Neural crest cell (in vitro differentiated cells): Measurements from ENCODE around the gene SMC5. TPM values are rescaled to one million over a fixed set of nuclear protein-coding genes. Genes with fewer than 3 reads are reported as not detected.
"Not testable (repeated sequence)": the region's sequence is repeated elsewhere in the genome, so short reads cannot be mapped to it uniquely, and the experiment has no call there.

Experiments
- DNase-seq: peaks from one replicate; pipeline ENCODE4 v3.0.0; 2021; ENCODE audit warnings: low read depth, mixed read lengths, low spot score
- H3K27ac Mint-ChIP-seq: one replicate; pipeline ENCODE4 v1.8.0; 2021; ENCODE audit warnings: mild to moderate bottlenecking, mixed read lengths; ENCODE audit not compliant: unreplicated experiment
- H3K27me3 Mint-ChIP-seq: 2 replicates; pipeline ENCODE4 v1.8.0; 2021; ENCODE audit warnings: low read depth, mild to moderate bottlenecking, mixed read lengths
- H3K36me3 Mint-ChIP-seq: 2 replicates; pipeline ENCODE4 v1.8.0; 2021; ENCODE audit warnings: low read depth, mild to moderate bottlenecking, mixed read lengths
- H3K4me1 Mint-ChIP-seq: 2 replicates; pipeline ENCODE4 v1.8.0; 2021; ENCODE audit warnings: mixed read lengths
- H3K4me3 Mint-ChIP-seq: one replicate; pipeline ENCODE4 v1.8.0; 2021; ENCODE audit warnings: mild to moderate bottlenecking, mixed read lengths
- H3K9me3 Mint-ChIP-seq: 2 replicates; pipeline ENCODE4 v1.8.0; 2021; ENCODE audit warnings: mixed read lengths
- total RNA-seq: library from RNA; stranded (reverse); gene quantifications from 2 replicates; pipeline ENCODE4 v1.2.1, GENCODE V29; 2021
- TF ChIP-seq, protein P1 (sequence below): fragments of 200-600 bp; sonication (generic); conservative IDR thresholded peaks from 2 replicates; pipeline ENCODE4 v1.5.0; 2021; ENCODE audit warnings: antibody characterized with exemption, mild to moderate bottlenecking

The SMC5 gene
- total RNA-seq, 1 donor from 2014 or later: 28.7 TPM

DNA sequence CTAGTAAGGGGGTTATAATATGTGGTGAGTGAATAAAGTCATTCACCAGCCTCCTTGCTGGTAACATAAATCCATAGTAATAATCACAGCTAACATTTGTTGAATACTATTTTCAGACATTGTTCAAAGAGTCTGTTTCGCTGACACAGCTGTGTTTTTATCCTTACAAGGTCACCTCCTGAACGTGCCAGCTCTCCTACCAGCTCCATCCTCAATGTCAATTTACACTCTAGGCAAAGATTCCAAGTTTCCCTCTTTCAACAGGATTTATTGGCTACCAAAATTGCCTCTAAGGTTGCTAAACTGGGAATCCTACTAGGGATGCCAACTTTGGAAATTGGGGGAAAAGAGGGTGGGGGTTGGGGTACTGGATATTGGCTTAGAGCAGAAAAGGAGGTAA is 30.7 kb upstream of the SMC5 start:
- Mint-ChIP-seq H3K27me3 (no peaks in the 10 kb centered on the region), H3K9me3 (peaks cover 6% of the 10 kb centered on the region), H3K4me1 (no peaks in the 10 kb centered on the region), H3K36me3 (peaks cover 5% of the 10 kb centered on the region), H3K27ac (no peak overlapping the region), H3K4me3 (no peak overlapping the region)
- TF ChIP-seq, protein P1, sequence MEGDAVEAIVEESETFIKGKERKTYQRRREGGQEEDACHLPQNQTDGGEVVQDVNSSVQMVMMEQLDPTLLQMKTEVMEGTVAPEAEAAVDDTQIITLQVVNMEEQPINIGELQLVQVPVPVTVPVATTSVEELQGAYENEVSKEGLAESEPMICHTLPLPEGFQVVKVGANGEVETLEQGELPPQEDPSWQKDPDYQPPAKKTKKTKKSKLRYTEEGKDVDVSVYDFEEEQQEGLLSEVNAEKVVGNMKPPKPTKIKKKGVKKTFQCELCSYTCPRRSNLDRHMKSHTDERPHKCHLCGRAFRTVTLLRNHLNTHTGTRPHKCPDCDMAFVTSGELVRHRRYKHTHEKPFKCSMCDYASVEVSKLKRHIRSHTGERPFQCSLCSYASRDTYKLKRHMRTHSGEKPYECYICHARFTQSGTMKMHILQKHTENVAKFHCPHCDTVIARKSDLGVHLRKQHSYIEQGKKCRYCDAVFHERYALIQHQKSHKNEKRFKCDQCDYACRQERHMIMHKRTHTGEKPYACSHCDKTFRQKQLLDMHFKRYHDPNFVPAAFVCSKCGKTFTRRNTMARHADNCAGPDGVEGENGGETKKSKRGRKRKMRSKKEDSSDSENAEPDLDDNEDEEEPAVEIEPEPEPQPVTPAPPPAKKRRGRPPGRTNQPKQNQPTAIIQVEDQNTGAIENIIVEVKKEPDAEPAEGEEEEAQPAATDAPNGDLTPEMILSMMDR: no peak
- DNase-seq: no peak

- TF ChIP-seq, protein P1: no peak
- Mint-ChIP-seq H3K9me3 (peaks cover 6% of the 10 kb centered on the region), H3K4me3 (no peak overlapping the region), H3K4me1 (no peaks in the 10 kb centered on the region), H3K36me3 (peaks cover 6% of the 10 kb centered on the region), H3K27me3 (no peaks in the 10 kb centered on the region), H3K27ac (no peak overlapping the region)
- no peak for DNase-seq
Measured at GRCh38 chr9:70228611-70229010, 30.2 kb upstream of the SMC5 start.

DNA sequence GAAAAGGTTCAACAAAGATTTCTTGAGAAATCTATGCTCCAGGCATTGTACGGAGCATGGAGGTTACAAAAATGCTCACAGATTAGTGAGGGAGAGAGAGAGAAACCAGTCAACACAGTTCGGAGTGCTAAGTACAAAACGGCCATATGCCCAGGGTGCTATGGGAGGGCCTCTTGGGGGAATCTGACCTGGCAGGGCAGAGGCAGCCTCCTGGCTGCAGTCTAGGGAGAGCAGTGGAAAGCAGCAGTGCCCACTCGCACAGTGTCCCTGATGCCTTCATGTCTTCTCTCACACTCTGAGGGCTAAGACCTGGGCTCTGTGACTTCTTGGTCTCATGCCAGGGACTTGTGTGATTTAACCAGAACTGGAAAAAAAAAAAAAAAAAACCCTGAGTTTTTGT is 29.8 kb upstream of the SMC5 start:
- H3K4me3 Mint-ChIP-seq: no peak overlapping the region
- peaks cover 8% of the 10 kb centered on the region for H3K36me3 Mint-ChIP-seq
- DNase-seq: no peak
- H3K4me1 Mint-ChIP-seq: no peaks in the 10 kb centered on the region
- TF ChIP-seq, protein P1: no peak
- H3K9me3 Mint-ChIP-seq: peaks cover 6% of the 10 kb centered on the region
- H3K27me3 Mint-ChIP-seq: no peaks in the 10 kb centered on the region
- no peak overlapping the region for H3K27ac Mint-ChIP-seq

GRCh38 chr9:70229579-70229978 is 29.2 kb upstream of the SMC5 start:
- peaks cover 8% of the 10 kb centered on the region for H3K36me3 Mint-ChIP-seq
- no peaks in the 10 kb centered on the region for H3K27me3 Mint-ChIP-seq
- H3K4me1 Mint-ChIP-seq: no peaks in the 10 kb centered on the region
- H3K9me3 Mint-ChIP-seq: peaks cover 6% of the 10 kb centered on the region
- H3K4me3 Mint-ChIP-seq: no peak overlapping the region
- no peak overlapping the region for H3K27ac Mint-ChIP-seq
- TF ChIP-seq, protein P1: peak; percentile 67
- DNase-seq: no peak

GRCh38 chr9:70232476-70232875 is 26.3 kb upstream of the SMC5 start:
- Mint-ChIP-seq H3K27ac (no peak overlapping the region), H3K9me3 (peaks cover 3% of the 10 kb centered on the region), H3K4me1 (no peaks in the 10 kb centered on the region), H3K4me3 (no peak overlapping the region), H3K27me3 (no peaks in the 10 kb centered on the region), H3K36me3 (peaks cover 7% of the 10 kb centered on the region)
- TF ChIP-seq, protein P1: no peak
- DNase-seq: no peak

- not testable (repeated sequence) for DNase-seq, H3K36me3 Mint-ChIP-seq, H3K27me3 Mint-ChIP-seq, H3K4me3 Mint-ChIP-seq, H3K4me1 Mint-ChIP-seq, H3K9me3 Mint-ChIP-seq, H3K27ac Mint-ChIP-seq
Measured at GRCh38 chr9:70234208-70234607, 24.6 kb upstream of the SMC5 start.

GRCh38 chr9:70245952-70246351 is 12.8 kb upstream of the SMC5 start:
- H3K36me3 Mint-ChIP-seq, H3K4me1 Mint-ChIP-seq, H3K27me3 Mint-ChIP-seq, H3K4me3 Mint-ChIP-seq, H3K9me3 Mint-ChIP-seq, H3K27ac Mint-ChIP-seq, DNase-seq: not testable (repeated sequence)
